ENCODE data around the gene TSG101.

Gene TSG101

GRCh38 chr11:18492888-18493287 is 33.9 kb downstream of the TSG101 start:
- DNase-seq, result no peak

DNA sequence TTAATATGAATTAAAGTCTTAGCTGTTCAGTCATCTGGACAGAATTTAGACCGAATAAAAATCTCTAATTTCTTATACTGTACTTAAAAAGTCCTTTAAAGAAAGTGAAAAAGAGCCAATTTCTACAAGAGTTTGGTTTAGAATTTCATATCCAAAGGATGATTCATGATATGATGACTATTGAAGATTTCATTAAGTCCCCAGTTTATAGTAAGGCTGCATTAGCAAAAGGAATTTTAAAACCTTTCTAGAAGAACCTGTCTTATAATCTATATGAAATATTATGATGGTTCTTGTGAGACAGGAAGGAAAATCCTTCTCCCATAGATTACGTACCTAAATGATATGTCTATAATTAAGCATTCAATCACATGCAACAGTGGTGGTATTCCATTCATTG is 34.8 kb downstream of the TSG101 start:
- DNase-seq, result no peak

GRCh38 chr11:18490736-18491485 is 35.8 kb downstream of the TSG101 start:
- DNase-seq, result no peak

DNA sequence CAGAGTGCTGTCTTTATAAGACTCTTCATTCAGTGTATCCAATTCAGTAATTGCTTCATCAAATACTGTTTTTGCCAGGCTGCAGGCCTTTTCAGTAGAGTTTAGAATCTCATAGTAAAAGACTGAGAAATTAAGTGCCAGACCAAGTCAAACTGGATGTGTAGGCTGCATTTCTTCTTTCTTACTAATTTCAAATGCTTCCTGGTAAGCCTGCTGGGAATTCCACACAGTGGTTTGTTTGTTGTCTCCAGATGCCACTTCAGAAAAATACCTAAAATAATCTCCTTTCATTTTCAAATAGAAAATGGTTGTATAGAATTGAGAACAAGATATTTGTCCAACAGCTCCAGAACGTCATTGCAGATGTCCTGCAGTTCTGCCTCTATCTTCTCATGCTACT is 36.4 kb downstream of the TSG101 start:
- no peak for DNase-seq

GRCh38 chr11:18485913-18486528 is 40.7 kb downstream of the TSG101 start:
- no peak for DNase-seq

DNA sequence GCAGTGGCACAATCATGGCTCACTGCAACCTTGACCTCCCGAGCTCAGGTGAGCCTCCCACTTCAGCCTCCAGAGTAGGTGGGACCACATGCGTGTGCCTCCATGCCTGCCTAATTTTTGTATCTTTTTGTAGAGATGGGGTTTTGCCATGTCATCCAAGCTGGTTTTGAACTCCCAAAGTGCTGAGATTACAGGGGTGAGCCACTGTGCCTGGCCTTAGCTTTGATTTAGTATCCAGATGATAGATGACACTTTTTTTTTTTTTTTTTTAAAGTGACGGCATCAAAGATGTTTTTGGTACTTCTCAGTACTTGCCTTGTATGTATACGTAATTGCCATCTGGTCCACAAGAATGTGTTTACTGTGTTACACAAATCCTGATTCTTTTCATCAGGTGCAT is 47.7 kb downstream of the TSG101 start:
- no peak for DNase-seq

GRCh38 chr11:18472587-18472986 is 54.2 kb downstream of the TSG101 start:
- DNase-seq, result no peak

DNA sequence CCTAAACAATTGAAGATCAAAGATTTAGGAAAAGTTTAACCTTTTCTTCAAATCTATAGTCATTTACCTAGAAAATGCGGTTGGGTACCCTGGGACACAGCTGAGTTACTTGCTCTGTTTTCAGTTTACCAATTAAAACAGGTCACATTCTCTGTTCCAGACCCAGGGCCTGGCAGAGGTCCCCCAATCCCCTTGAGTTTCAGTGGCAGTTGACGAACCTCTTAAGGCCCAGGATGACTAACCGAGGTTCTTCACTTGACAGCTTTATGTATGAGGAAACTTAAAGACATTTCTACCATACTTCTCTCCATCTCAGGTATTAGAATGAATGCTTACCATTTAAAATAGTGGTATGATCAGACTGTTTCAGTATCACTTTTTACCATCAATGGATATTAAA is 54.7 kb downstream of the TSG101 start:
- DNase-seq, result no peak

- DNase-seq, result no peak
Observed at GRCh38 chr11:18468961-18469360, 57.8 kb downstream of the TSG101 start.

DNA sequence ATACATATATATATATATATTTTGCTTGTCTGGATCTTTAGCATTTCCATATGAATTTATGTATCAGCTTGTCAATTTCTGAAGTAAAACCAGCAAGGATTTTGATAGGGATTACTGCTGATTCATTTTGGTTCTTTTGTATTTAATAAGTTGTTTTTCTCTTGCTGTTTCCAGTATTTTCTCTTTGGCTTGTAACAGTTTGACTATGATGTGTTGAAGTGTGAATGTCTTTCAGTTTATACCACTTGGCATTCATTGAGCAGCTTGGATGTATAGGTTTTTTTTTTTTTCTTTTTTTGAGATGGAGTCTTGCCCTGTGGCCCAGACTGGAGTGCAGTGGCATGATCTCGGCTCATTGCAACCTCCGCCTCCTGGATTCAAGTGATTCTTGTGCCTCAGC is 58.7 kb downstream of the TSG101 start:
- no peak for DNase-seq

GRCh38 chr11:18466402-18466801 is 60.3 kb downstream of the TSG101 start:
- DNase-seq, result no peak

DNA sequence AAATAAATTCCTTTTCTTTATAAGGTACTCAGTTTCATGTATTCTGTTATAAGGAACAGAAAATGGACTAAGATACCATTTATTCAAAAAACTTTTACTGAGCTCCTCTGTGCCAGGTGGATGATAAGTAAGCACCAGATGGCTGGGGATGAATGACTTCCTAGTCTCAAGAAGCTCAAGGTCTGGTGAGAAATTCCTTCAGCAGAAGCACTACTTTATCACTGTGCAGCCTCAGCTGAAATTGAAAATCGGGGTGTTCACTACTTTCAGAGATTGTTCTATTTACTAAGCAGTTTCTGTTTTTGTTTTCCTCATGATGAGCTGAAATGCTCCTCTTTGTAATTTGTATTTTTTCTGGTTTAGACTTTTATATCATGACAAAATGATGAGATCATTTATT is 63.3 kb downstream of the TSG101 start:
- DNase-seq, result no peak

- no peak for DNase-seq
Observed at GRCh38 chr11:18461909-18462308, 64.8 kb downstream of the TSG101 start.

DNA sequence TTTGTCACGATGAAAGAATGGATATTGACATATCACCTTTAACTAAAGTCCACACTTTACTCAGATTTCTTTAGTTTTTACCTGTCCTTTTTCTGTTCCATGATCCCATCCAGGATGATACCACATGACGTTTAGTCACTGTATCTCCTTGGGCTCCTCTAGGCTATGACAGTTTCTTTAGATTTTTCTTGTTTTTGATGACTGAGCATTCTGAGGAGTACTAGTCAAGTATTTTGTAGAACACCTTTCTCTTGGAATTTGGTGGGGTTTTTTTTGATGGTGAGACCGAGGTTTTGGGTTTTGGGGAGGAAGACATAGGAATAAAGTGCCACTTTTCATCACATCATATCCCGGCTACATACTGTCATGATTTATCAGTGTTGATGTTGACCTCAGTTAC is 67.1 kb downstream of the TSG101 start:
- DNase-seq, result no peak

GRCh38 chr11:18457450-18457849 is 69.3 kb downstream of the TSG101 start:
- DNase-seq, result no peak

DNA sequence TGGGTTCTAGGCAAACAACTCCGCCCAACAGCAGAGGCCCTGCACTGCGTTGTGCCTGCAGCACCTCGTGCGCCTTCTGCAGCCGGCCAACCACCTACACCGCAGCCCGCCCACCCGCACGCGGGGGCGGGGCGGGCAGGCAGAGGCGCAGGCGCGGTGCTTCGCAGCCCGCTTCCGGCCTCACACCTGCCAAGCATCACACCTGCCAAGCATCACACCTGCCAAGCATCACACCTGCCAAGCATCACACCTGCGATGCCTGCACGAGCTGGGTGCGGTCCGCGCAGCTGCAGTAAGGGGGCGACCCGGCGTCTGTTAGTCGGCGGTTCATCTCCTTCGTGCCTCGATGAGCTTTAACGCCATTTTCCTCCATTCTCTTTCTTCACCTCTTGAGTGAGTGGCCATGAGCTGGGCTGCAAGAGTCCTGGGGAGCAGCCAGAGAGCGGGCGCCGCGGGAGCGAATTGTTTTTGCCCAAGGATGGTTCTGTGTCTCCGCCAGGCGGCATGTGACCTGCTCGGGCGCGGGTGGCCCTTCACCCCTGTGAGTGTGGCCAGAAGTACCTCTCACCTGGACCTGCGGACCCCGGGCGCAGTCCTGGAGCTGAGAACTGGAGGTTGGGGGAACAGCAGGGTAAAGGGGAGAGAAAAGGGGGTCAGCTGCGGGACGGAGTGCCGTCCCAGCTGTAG is 70.9 kb downstream of the TSG101 start, which contains the start of gene LDHAL6A:
Gene LDHAL6A (plus strand): TSS at position 171 of the 687 bp plus-strand sequence. CDS start 825 bp downstream, outside the sequence.
- DNase-seq, result no peak

DNA sequence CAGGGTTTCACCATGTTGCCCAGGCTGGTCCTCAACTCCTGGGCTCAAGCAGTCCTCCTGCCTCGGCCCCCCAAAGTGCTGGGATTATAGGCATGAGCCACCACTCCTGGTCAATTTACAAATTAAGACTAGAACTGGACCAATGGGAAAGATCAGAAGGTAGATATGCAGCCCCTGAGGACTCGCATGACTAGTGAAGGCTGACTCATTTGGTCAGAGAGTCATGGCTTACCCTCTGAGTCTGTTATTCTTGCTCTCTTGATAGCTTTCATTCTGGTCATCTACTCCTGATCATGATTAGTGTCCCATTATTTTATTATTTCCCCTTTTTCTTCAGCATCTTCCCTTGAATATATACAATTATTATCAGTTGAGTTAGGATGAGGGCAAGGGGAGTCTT is 73.8 kb downstream of the TSG101 start:
- no peak for DNase-seq

- no peak for DNase-seq
Observed at GRCh38 chr11:18449251-18449650, 77.5 kb downstream of the TSG101 start.

GRCh38 chr11:18438691-18439090 is 88.1 kb downstream of the TSG101 start:
- no peak for DNase-seq

Measured in NCI-H187 (cell line).